HG02610 (cell line): Measurements from ENCODE around the gene FNDC10.

Experiments used
- ATAC-seq: cut with Tn5 transposase; IDR thresholded peaks from one replicate; pipeline ENCODE4 v1.9.1; 2021; ENCODE audit warnings: mild to moderate bottlenecking, moderate library complexity; ENCODE audit not compliant: unreplicated experiment

FNDC10 gene

GRCh38 chr1:1550087-1550486 is 49.8 kb downstream of the FNDC10 start:
- no peak for ATAC-seq

- ATAC-seq: no peak
Observed at GRCh38 chr1:1548591-1548990, 51.3 kb downstream of the FNDC10 start.
